Osteocyte (in vitro differentiated cells): ENCODE results near the gene TNFSF8. TPM values are rescaled to one million over a fixed set of nuclear protein-coding genes. Genes with fewer than 3 reads are reported as not detected.

Source experiments
- DNase-seq: peaks from one replicate; pipeline ENCODE4 v3.0.0; 2021; ENCODE audit warnings: mixed read lengths; ENCODE audit not compliant: unreplicated experiment; ENCODE audit errors: extremely low spot score
- H3K27ac Mint-ChIP-seq: one replicate; pipeline ENCODE4 v1.8.0; 2021; ENCODE audit warnings: mild to moderate bottlenecking, mixed read lengths; ENCODE audit not compliant: unreplicated experiment
- H3K27me3 Mint-ChIP-seq: one replicate; pipeline ENCODE4 v1.8.0; 2021; ENCODE audit warnings: mixed read lengths; ENCODE audit not compliant: unreplicated experiment
- H3K36me3 Mint-ChIP-seq: one replicate; pipeline ENCODE4 v1.8.0; 2021; ENCODE audit warnings: mixed read lengths; ENCODE audit not compliant: unreplicated experiment
- H3K4me1 Mint-ChIP-seq: one replicate; pipeline ENCODE4 v1.8.0; 2021; ENCODE audit warnings: mixed read lengths; ENCODE audit not compliant: unreplicated experiment
- H3K4me3 Mint-ChIP-seq: one replicate; pipeline ENCODE4 v1.8.0; 2021; ENCODE audit warnings: mild to moderate bottlenecking, moderate library complexity, mixed read lengths; ENCODE audit not compliant: unreplicated experiment
- H3K9me3 Mint-ChIP-seq: one replicate; pipeline ENCODE4 v1.8.0; 2021; ENCODE audit warnings: mixed read lengths; ENCODE audit not compliant: unreplicated experiment
- CTCF ChIP-seq: fragments of 200-600 bp; sonication (generic); IDR thresholded peaks from 2 replicates; pipeline ENCODE4 v1.5.0; 2021; ENCODE audit warnings: antibody characterized with exemption, mild to moderate bottlenecking, moderate library complexity
- total RNA-seq: library from RNA; stranded (reverse); gene quantifications from 2 replicates; pipeline ENCODE4 v1.2.1, GENCODE V29; 2021

TNFSF8 gene
- total RNA-seq, 1 donor from 2014 or later: not detected

- H3K4me3 Mint-ChIP-seq: no peak overlapping the region
- no peak overlapping the region for H3K27ac Mint-ChIP-seq
- H3K4me1 Mint-ChIP-seq: no peaks in the 10 kb centered on the region
- no peak for TF ChIP-seq CTCF
- DNase-seq: no peak
- peaks cover 84% of the 10 kb centered on the region for H3K27me3 Mint-ChIP-seq
- no peaks in the 10 kb centered on the region for H3K9me3 Mint-ChIP-seq
- H3K36me3 Mint-ChIP-seq: no peaks in the 10 kb centered on the region
Measured at GRCh38 chr9:114928671-114929070, 1.7 kb downstream of the TNFSF8 start.

GRCh38 chr9:114928136-114928535 is 2.3 kb downstream of the TNFSF8 start:
- peaks cover 85% of the 10 kb centered on the region for H3K27me3 Mint-ChIP-seq
- no peak for TF ChIP-seq CTCF

GRCh38 chr9:114925672-114926071 is 4.7 kb downstream of the TNFSF8 start:
- Mint-ChIP-seq H3K27ac (no peak overlapping the region), H3K27me3 (peaks cover 78% of the 10 kb centered on the region), H3K4me1 (no peaks in the 10 kb centered on the region), H3K4me3 (no peak overlapping the region), H3K36me3 (no peaks in the 10 kb centered on the region), H3K9me3 (no peaks in the 10 kb centered on the region)
- TF ChIP-seq CTCF: no peak
- no peak for DNase-seq

More at GRCh38 chr9:114928136-114928535, 2.3 kb downstream of the TNFSF8 start:
- Mint-ChIP-seq H3K9me3 (no peaks in the 10 kb centered on the region), H3K4me3 (no peak overlapping the region), H3K4me1 (no peaks in the 10 kb centered on the region), H3K27ac (no peak overlapping the region), H3K36me3 (no peaks in the 10 kb centered on the region)
- DNase-seq: no peak

- no peak for TF ChIP-seq CTCF
- no peak overlapping the region for H3K4me3 Mint-ChIP-seq
- DNase-seq: no peak
- H3K36me3 Mint-ChIP-seq: no peaks in the 10 kb centered on the region
- H3K4me1 Mint-ChIP-seq: no peaks in the 10 kb centered on the region
- H3K27ac Mint-ChIP-seq: no peak overlapping the region
- peaks cover 72% of the 10 kb centered on the region for H3K27me3 Mint-ChIP-seq
- no peaks in the 10 kb centered on the region for H3K9me3 Mint-ChIP-seq
Measured at GRCh38 chr9:114925039-114925438, 5.4 kb downstream of the TNFSF8 start.

- Mint-ChIP-seq H3K27me3 (peaks cover 66% of the 10 kb centered on the region), H3K36me3 (no peaks in the 10 kb centered on the region), H3K4me1 (peaks cover 6% of the 10 kb centered on the region), H3K27ac (no peak overlapping the region), H3K4me3 (no peak overlapping the region), H3K9me3 (no peaks in the 10 kb centered on the region)
- no peak for TF ChIP-seq CTCF
- no peak for DNase-seq
Measured at GRCh38 chr9:114924327-114924726, 6.1 kb downstream of the TNFSF8 start.
